Measurements from ENCODE around the gene LRP2. TPM values are rescaled to one million over a fixed set of nuclear protein-coding genes. Genes with fewer than 3 reads are reported as not detected.
A peak's percentile ranks its signal among the peaks of the same experiment; 100 is the strongest.

The LRP2 gene
- total RNA-seq, 6 donors from 2014 or later, result 20.0 to 56.5 (median 27.5) TPM

- WGBS, 2 donors, result 88 to 91% methylated on average over 2 of the region's 2 CpGs
Observed at GRCh38 chr2:169146220-169146619, 216.1 kb downstream of the LRP2 start.

DNA sequence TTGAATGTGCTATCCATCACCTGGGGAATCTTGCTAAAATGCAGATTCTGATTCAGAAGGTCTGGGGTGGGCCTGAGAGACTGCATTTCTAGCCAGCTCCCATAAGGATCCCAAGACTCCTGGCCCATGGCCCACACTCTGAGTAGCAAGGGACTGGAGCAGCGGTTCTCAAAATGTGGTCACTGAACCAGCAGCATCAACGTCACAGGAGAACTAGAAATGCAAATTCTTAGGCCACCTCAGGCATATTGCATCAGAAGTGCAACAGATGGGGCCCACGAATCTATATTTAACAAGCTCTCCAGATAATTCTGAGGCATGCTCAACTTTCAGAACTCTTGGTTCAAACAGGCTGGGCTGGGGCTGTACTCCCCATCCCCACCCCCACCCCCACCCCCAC lies 218.3 kb downstream of the LRP2 start:
- no peak overlapping the region for H3K27ac ChIP-seq
- H3K4me3 ChIP-seq, result no peak overlapping the region
- no peaks in the 10 kb centered on the region for H3K36me3 ChIP-seq
- no peaks in the 10 kb centered on the region for H3K9me3 ChIP-seq
- ATAC-seq (ENCODE audit: low FRiP score in 2 of 2) (no peak), DNase-seq (no peak)
- WGBS, 2 donors, result 70 to 77% methylated on average over 2 to 3 of the region's 3 CpGs
- TF ChIP-seq POLR2AphosphoS5 (IDR thresholded peaks at IDR 0.05) (no peak), POLR2A (IDR thresholded peaks at IDR 0.05) (no peak), EP300 (IDR thresholded peaks at IDR 0.05) (no peak)
- TF ChIP-seq, protein P1, sequence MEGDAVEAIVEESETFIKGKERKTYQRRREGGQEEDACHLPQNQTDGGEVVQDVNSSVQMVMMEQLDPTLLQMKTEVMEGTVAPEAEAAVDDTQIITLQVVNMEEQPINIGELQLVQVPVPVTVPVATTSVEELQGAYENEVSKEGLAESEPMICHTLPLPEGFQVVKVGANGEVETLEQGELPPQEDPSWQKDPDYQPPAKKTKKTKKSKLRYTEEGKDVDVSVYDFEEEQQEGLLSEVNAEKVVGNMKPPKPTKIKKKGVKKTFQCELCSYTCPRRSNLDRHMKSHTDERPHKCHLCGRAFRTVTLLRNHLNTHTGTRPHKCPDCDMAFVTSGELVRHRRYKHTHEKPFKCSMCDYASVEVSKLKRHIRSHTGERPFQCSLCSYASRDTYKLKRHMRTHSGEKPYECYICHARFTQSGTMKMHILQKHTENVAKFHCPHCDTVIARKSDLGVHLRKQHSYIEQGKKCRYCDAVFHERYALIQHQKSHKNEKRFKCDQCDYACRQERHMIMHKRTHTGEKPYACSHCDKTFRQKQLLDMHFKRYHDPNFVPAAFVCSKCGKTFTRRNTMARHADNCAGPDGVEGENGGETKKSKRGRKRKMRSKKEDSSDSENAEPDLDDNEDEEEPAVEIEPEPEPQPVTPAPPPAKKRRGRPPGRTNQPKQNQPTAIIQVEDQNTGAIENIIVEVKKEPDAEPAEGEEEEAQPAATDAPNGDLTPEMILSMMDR (IDR thresholded peaks at IDR 0.05), result no peak
- H3K27me3 ChIP-seq, result no peaks in the 10 kb centered on the region
- H3K4me1 ChIP-seq, result no peaks in the 10 kb centered on the region

More at GRCh38 chr2:169146220-169146619, 216.1 kb downstream of the LRP2 start:
- TF ChIP-seq, protein P1 (IDR thresholded peaks at IDR 0.05), result no peak
- TF ChIP-seq POLR2A (IDR thresholded peaks at IDR 0.05) (no peak), POLR2AphosphoS5 (IDR thresholded peaks at IDR 0.05) (no peak), EP300 (IDR thresholded peaks at IDR 0.05) (no peak)
- no peak overlapping the region for H3K27ac ChIP-seq
- ATAC-seq (ENCODE audit: low FRiP score in 2 of 2) (no peak), DNase-seq (no peak)
- H3K36me3 ChIP-seq, result no peaks in the 10 kb centered on the region
- H3K27me3 ChIP-seq, result no peaks in the 10 kb centered on the region
- no peaks in the 10 kb centered on the region for H3K4me1 ChIP-seq
- H3K4me3 ChIP-seq, result no peak overlapping the region
- no peaks in the 10 kb centered on the region for H3K9me3 ChIP-seq

GRCh38 chr2:169141713-169142352 lies 220.5 kb downstream of the LRP2 start:
- Histone ChIP-seq H3K27me3 (no peaks in the 10 kb centered on the region), H3K4me3 (no peak overlapping the region), H3K9me3 (no peaks in the 10 kb centered on the region), H3K4me1 (no peaks in the 10 kb centered on the region), H3K27ac (no peak overlapping the region), H3K36me3 (no peaks in the 10 kb centered on the region)
- no peak for TF ChIP-seq POLR2AphosphoS5 (IDR thresholded peaks at IDR 0.05)
- TF ChIP-seq, protein P1 (IDR thresholded peaks at IDR 0.05), result peak; percentile 43 to 77 (median 69)
- WGBS, 2 donors, result 30 to 36% methylated on average over 10 of the region's 10 CpGs
- DNase-seq (peak in 1 of 2 donors; percentile 62), ATAC-seq (ENCODE audit: low FRiP score in 2 of 2) (peak; percentile 68 to 86)

DNA sequence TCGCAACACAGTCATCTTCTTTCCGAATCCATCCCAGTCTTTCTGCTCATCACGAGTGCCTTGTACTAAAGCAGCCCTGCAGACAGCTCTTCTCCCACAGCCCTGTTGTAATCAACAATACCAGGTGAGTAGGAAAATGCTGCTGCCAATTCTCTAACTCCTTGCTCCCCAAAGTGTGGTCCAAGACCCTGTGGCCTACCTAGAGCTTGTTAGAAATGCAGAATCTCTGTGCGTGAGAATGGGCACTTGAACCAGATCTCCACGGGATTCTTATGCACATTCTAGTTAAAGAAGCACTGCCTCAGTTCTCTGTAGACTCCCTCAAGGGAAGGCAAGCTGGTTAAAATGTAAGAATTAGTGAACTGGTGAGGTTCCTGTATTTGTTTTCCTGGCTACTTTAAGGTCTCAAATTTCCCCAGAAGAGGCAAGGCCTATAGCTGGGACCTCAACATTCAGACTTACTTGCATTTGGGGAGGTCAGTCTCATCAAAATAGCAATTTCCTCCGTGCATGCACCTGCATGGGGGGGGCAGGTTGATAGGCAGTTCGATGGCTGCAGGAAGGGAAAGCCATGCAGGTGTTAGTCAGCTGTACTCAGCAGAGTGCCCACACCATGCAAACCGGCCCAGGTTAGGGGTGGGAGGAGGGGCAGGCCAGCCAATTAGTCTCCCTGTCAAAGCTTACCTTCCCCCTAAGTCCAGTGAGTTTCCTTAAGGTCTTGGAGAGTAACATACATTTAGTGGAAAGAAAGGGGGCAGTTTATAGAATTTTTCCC lies 222.2 kb downstream of the LRP2 start:
- DNase-seq (no peak), ATAC-seq (ENCODE audit: low FRiP score in 2 of 2) (no peak)
- H3K4me1 ChIP-seq, result no peaks in the 10 kb centered on the region
- no peaks in the 10 kb centered on the region for H3K36me3 ChIP-seq
- no peaks in the 10 kb centered on the region for H3K9me3 ChIP-seq
- TF ChIP-seq POLR2A (IDR thresholded peaks at IDR 0.05) (no peak), EP300 (IDR thresholded peaks at IDR 0.05) (no peak), POLR2AphosphoS5 (IDR thresholded peaks at IDR 0.05) (no peak)
- TF ChIP-seq, protein P1 (IDR thresholded peaks at IDR 0.05), result no peak
- no peak overlapping the region for H3K27ac ChIP-seq
- WGBS, 2 donors, result 64 to 88% methylated on average over 6 to 8 of the region's 8 CpGs
- H3K4me3 ChIP-seq, result no peak overlapping the region
- H3K27me3 ChIP-seq, result no peaks in the 10 kb centered on the region

All from upper lobe of left lung (tissue), 6 donors.